HepG2 (cell line): ENCODE measurements around the gene NR1H2. TPM values are rescaled to one million over a fixed set of nuclear protein-coding genes. Genes with fewer than 3 reads are reported as not detected.

Source experiments
- ATAC-seq: fragments of 200-7000 bp; cut with Tn5 transposase; 3 replicates; pipeline ENCODE4 v1.9.1; 2020; ENCODE audit warnings: mild to moderate bottlenecking, moderate library complexity
- BruUV-seq: library from RNA; stranded (reverse); fragments of 400-500 nt; replicated peaks from 2 replicates; lab custom pipeline; 2021; lab: Mats Ljungman, UMichigan
- CTCF ChIA-PET: fragments of 300-600 bp; formaldehyde crosslinking; extraction: SDS; loops from one replicate; lab custom pipeline; 2021; ENCODE audit warnings: low total read pairs, inconsistent platforms, low intra/inter-chr PET ratio; lab: Yijun Ruan, JAX
- POLR2A ChIA-PET: fragments of 350-600 bp; sonication (Branson Sonifier 250); formaldehyde crosslinking; loops from one replicate; lab custom pipeline; 2020; ENCODE audit warnings: antibody characterized with exemption, inconsistent platforms; lab: Yijun Ruan, JAX
- DNase-seq: peaks from one replicate; pipeline ENCODE4 v3.0.0-alpha.2; 2015; ENCODE audit warnings: low spot score
- FAIRE-seq: peaks from 3 replicates; lab custom pipeline; 2011; peaks lifted over from hg19 to GRCh38; lab: Jason Lieb, UNC
- H2AFZ ChIP-seq: one replicate; pipeline ENCODE4 v1.6.1; 2011; ENCODE audit warnings: low read length, inconsistent platforms
- H3K27ac ChIP-seq: fragments of 300-600 bp; 3 replicates; pipeline ENCODE4 v1.8.0; 2011; ENCODE audit warnings: mixed run types, mild to moderate bottlenecking, mixed read lengths, low read length, inconsistent platforms; ENCODE audit not compliant: insufficient read depth; ENCODE audit errors: extremely low read length
- H3K27me3 ChIP-seq, 2 experiments: fragments of 200-600 bp in 1 of 2; 2 replicates in 1 of 2; 3 replicates in 1 of 2; pipeline versions ENCODE4 v1.6.0 to v1.8.0; 2011; ENCODE audit warnings: low read length in 2 of 2, mild to moderate bottlenecking in 2 of 2, moderate library complexity in 2 of 2, inconsistent platforms in 1 of 2; ENCODE audit not compliant: insufficient read depth in 2 of 2, control insufficient read depth in 1 of 2
- H3K36me3 ChIP-seq, 2 experiments: fragments of 200-600 bp in 1 of 2; replicated peaks in 1 of 2; 2 replicates in 1 of 2; 3 replicates in 1 of 2; pipeline versions ENCODE4 v1.5.1 to v1.8.0; 2011; ENCODE audit warnings: low read length in 2 of 2, inconsistent platforms in 1 of 2; ENCODE audit not compliant: insufficient read depth in 2 of 2, control insufficient read depth in 1 of 2
- H3K4me1 ChIP-seq: 2 replicates; pipeline ENCODE4 v1.5.1; 2012; ENCODE audit warnings: low read length, inconsistent platforms; ENCODE audit not compliant: insufficient read depth
- H3K4me2 ChIP-seq: 2 replicates; pipeline ENCODE4 v1.6.0; 2011; ENCODE audit warnings: low read depth, low read length, inconsistent platforms
- H3K4me3 ChIP-seq, 3 experiments: fragments of 200-600 bp in 1 of 3; sonication (generic), shearing (Covaris generic) in 1 of 3; replicated peaks in 1 of 3; 2 replicates each; pipeline ENCODE4 v1.5.1; 2011 to 2016; ENCODE audit warnings: low read length in 3 of 3, inconsistent platforms in 2 of 3, low read depth in 2 of 3, mild to moderate bottlenecking in 2 of 3, control low read depth in 1 of 3, mixed read lengths in 1 of 3; ENCODE audit not compliant: insufficient read depth in 1 of 3
- H3K79me2 ChIP-seq: one replicate; pipeline ENCODE4 v1.6.1; 2011; ENCODE audit warnings: low read length, inconsistent platforms; ENCODE audit not compliant: insufficient read depth
- H3K9ac ChIP-seq: 2 replicates; pipeline ENCODE4 v1.6.0; 2011; ENCODE audit warnings: mild to moderate bottlenecking, low read depth, low read length, inconsistent platforms; ENCODE audit not compliant: insufficient read depth
- H3K9me3 ChIP-seq: 2 replicates; pipeline ENCODE4 v1.5.1; 2012; ENCODE audit warnings: mild to moderate bottlenecking, low read length
- H4K20me1 ChIP-seq: 2 replicates; pipeline ENCODE4 v1.6.0; 2011; ENCODE audit warnings: inconsistent platforms, mild to moderate bottlenecking, low read length, moderate library complexity; ENCODE audit not compliant: insufficient read depth
- ATM ChIP-seq: fragments of 450-650 bp; IDR thresholded peaks from 2 replicates; pipeline ENCODE4 v1.7.1; 2017; ENCODE audit warnings: mild to moderate bottlenecking, borderline replicate concordance
- EHMT2 ChIP-seq: fragments of 200-600 bp; sonication (generic); IDR thresholded peaks from 2 replicates; pipeline ENCODE4 v1.7.0; 2017; ENCODE audit warnings: antibody characterized with exemption, low read depth, low read length, borderline replicate concordance
- GZF1 ChIP-seq: sonication (generic); formaldehyde crosslinking; IDR thresholded peaks from 2 replicates; pipeline ENCODE4 v1.5.1; 2020; ENCODE audit warnings: mild to moderate bottlenecking, missing genetic modification reagents
- HDAC6 ChIP-seq: fragments of 200-600 bp; sonication (generic); IDR thresholded peaks from 2 replicates; pipeline ENCODE4 v1.7.0; 2017; ENCODE audit warnings: mild to moderate bottlenecking, antibody characterized with exemption, low read length, low read depth
- HNRNPL ChIP-seq: fragments of 200-400 bp; formaldehyde crosslinking; IDR thresholded peaks from 2 replicates; pipeline ENCODE4 v1.6.1; 2017; ENCODE audit warnings: mild to moderate bottlenecking, low read depth, low read length
- SAP130 ChIP-seq: IDR thresholded peaks from 2 replicates; pipeline ENCODE4 v1.6.1; 2016; ENCODE audit warnings: low read depth
- TFAP4 ChIP-seq: sonication (generic); IDR thresholded peaks from 2 replicates; pipeline ENCODE4 v1.6.1; 2016; ENCODE audit warnings: low read depth, borderline replicate concordance
- ZGPAT ChIP-seq: IDR thresholded peaks from 2 replicates; pipeline ENCODE4 v1.6.1; 2016; ENCODE audit warnings: mild to moderate bottlenecking
- ZNF282 ChIP-seq: fragments of 450-650 bp; IDR thresholded peaks from 2 replicates; pipeline ENCODE4 v1.6.1; 2018; ENCODE audit not compliant: partially characterized antibody
- ZNF326 ChIP-seq: sonication (generic); formaldehyde crosslinking; IDR thresholded peaks from 2 replicates; pipeline ENCODE4 v1.4.0; 2020; ENCODE audit warnings: missing genetic modification reagents, borderline replicate concordance
- ZNF557 ChIP-seq: sonication (generic); formaldehyde crosslinking; IDR thresholded peaks from 2 replicates; pipeline ENCODE4 v1.4.0; 2020; ENCODE audit warnings: missing genetic modification reagents
- ZNF563 ChIP-seq: sonication (generic); formaldehyde crosslinking; IDR thresholded peaks from 2 replicates; pipeline ENCODE4 v1.8.0; 2022; ENCODE audit warnings: mild to moderate bottlenecking, moderate library complexity, missing genetic modification reagents
- ZNF652 ChIP-seq: IDR thresholded peaks from 2 replicates; pipeline ENCODE4 v1.6.1; 2016; ENCODE audit warnings: low read depth, borderline replicate concordance
- ZNF674 ChIP-seq: sonication (generic); formaldehyde crosslinking; IDR thresholded peaks from 2 replicates; pipeline ENCODE4 v1.5.0; 2020; ENCODE audit warnings: low read depth, mild to moderate bottlenecking, missing genetic modification reagents
- ZNF713 ChIP-seq: sonication (generic); formaldehyde crosslinking; IDR thresholded peaks from 2 replicates; pipeline ENCODE4 v1.4.0; 2020; ENCODE audit warnings: mild to moderate bottlenecking, missing genetic modification reagents
- ZNF775 ChIP-seq: sonication (generic); formaldehyde crosslinking; IDR thresholded peaks from 2 replicates; pipeline ENCODE4 v1.4.0; 2020; ENCODE audit warnings: missing genetic modification reagents, mild to moderate bottlenecking, moderate library complexity, borderline replicate concordance
- WGBS: methylation state at CpG from one replicate; pipeline ENCODE4 v1.1.6; 2017; ENCODE audit warnings: low lambda C conversion rate; 5-methylcytosine and 5-hydroxymethylcytosine counted together
- in situ Hi-C: cut with HindIII; loops from 2 replicates; pipeline ENCODE4 v1.10.0; 2017; ENCODE audit warnings: low pct_unique_long_range_greater_than_20kb; ENCODE audit not compliant: extremely low pct_ligation_motif_present
- intact Hi-C: fragments of 100-400 bp; cut with micrococcal nuclease; formaldehyde crosslinking; loops from one replicate; pipeline ENCODE4 v1.10.0; 2022; ENCODE audit not compliant: unreplicated experiment
- polyA plus RNA-seq, 8 experiments: library from polyadenylated mRNA; depleted of rRNA in 3 of 8; stranded (reverse) in 7 of 8; unstranded in 1 of 8; fragments of >200 nt; fragmentation: Illumina TruSeq in 4 of 8; extraction: Trizol in 4 of 8; gene quantifications; 2 replicates each; pipeline versions ENCODE4 v1.2.1 to v1.2.3, GENCODE V29; 2011 to 2016; ENCODE audit warnings: low read depth in 4 of 8, missing spikeins in 1 of 8, mixed read lengths in 1 of 8; ENCODE audit not compliant: insufficient read depth in 1 of 8
- total RNA-seq, 5 experiments: library from RNA; depleted of rRNA; stranded (reverse); fragments of >200 nt; fragmentation: Illumina TruSeq; extraction: Trizol; gene quantifications; 2 replicates each; pipeline ENCODE4 v1.2.3, GENCODE V29; 2016; ENCODE audit warnings: low read depth in 1 of 5

NR1H2 gene
- total and polyA plus RNA-seq, 2 of the 13 experiments (the other 11 are each of a cell fraction or from before 2014, with no cell fraction given), result 10.3 to 13.5 TPM

GRCh38 chr19:50406829-50407228 lies 30.6 kb downstream of the NR1H2 start:
- WGBS, result 98% methylated on average over 12 of the region's 19 CpGs
- Histone ChIP-seq H3K27ac (no peak overlapping the region), H3K4me1 (peaks cover 14% of the 10 kb centered on the region), H3K79me2 (no peaks in the 10 kb centered on the region), H3K36me3 (peaks cover 16 to 30% of the 10 kb centered on the region in 2 experiments; a peak in 3 of 5 replicates), H2AFZ (no peak overlapping the region), H3K27me3 (no peaks in the 10 kb centered on the region), H3K9ac (no peak overlapping the region), H3K4me3 (no peak overlapping the region), H3K9me3 (no peaks in the 10 kb centered on the region), H4K20me1 (no peaks in the 10 kb centered on the region)
- no TSS peak for BruUV-seq
- in situ Hi-C loops, result no loop called here
- no peak for DNase-seq
- POLR2A ChIA-PET, result no interaction called here
- intact Hi-C loops, result no loop called here
- FAIRE-seq, result no peak
- no peak for ATAC-seq
- TF ChIP-seq ZGPAT (CRISPR knock-in tag) (no peak), ZNF713 (CRISPR knock-in tag) (no peak), ZNF652 (CRISPR knock-in tag) (no peak), HNRNPL (no peak), ZNF775 (CRISPR knock-in tag) (no peak), HDAC6 (no peak), ZNF326 (CRISPR knock-in tag) (no peak), ZNF282 (no peak), SAP130 (CRISPR knock-in tag) (no peak), GZF1 (CRISPR knock-in tag) (no peak), ZNF563 (CRISPR knock-in tag) (no peak), TFAP4 (no peak), ZNF557 (CRISPR knock-in tag) (no peak), ZNF674 (CRISPR knock-in tag) (no peak), EHMT2 (no peak), ATM (no peak)
- TF ChIP-seq, all 625 proteins: peak for 0
- CTCF ChIA-PET, result no interaction called here
- no peak overlapping the region for H3K4me2 ChIP-seq
